Small intestine (tissue), 7 donors: ENCODE measurements around the gene TMED4. TPM values are rescaled to one million over a fixed set of nuclear protein-coding genes. Genes with fewer than 3 reads are reported as not detected.

ENCODE experiments used
- DNase-seq, 2 donors: peaks; one replicate each; pipeline versions ENCODE4 v3.0.0 to v3.0.0-alpha.2; 2013
- FAIRE-seq: peaks from 2 replicates; lab custom pipeline; 2012; peaks lifted over from hg19 to GRCh38; lab: Jason Lieb, UNC
- H3K27ac ChIP-seq, 3 donors: one replicate each; pipeline ENCODE4 v1.5.1; 2013; ENCODE audit warnings: low read length in 2 of 3, mild to moderate bottlenecking in 2 of 3, control low read depth in 1 of 3, inconsistent platforms in 1 of 3, low read depth in 1 of 3, moderate library complexity in 1 of 3
- H3K27me3 ChIP-seq, 3 donors: one replicate each; pipeline ENCODE4 v1.6.1; 2013; ENCODE audit warnings: low read length in 3 of 3, inconsistent platforms in 1 of 3; ENCODE audit not compliant: control insufficient read depth in 3 of 3, insufficient read depth in 3 of 3
- H3K36me3 ChIP-seq, 3 donors: one replicate each; pipeline ENCODE4 v1.6.1; 2013; ENCODE audit warnings: low read length in 3 of 3, inconsistent platforms in 1 of 3, low read depth in 1 of 3, mild to moderate bottlenecking in 1 of 3, moderate library complexity in 1 of 3; ENCODE audit not compliant: control insufficient read depth in 3 of 3, insufficient read depth in 2 of 3
- H3K4me1 ChIP-seq, 3 donors: one replicate each; pipeline ENCODE4 v1.6.1; 2013; ENCODE audit warnings: low read length in 2 of 3, inconsistent platforms in 1 of 3, low read depth in 1 of 3, mild to moderate bottlenecking in 1 of 3, moderate library complexity in 1 of 3; ENCODE audit not compliant: control insufficient read depth in 3 of 3, insufficient read depth in 2 of 3
- H3K4me3 ChIP-seq, 3 donors: one replicate each; pipeline ENCODE4 v1.5.1; 2013; ENCODE audit warnings: low read length in 3 of 3, control low read depth in 1 of 3, inconsistent platforms in 1 of 3, low read depth in 1 of 3, mild to moderate bottlenecking in 1 of 3, moderate library complexity in 1 of 3
- H3K9me3 ChIP-seq, 2 donors: one replicate each; pipeline ENCODE4 v1.6.1; 2013; ENCODE audit warnings: low read depth in 1 of 2, low read length in 1 of 2; ENCODE audit not compliant: control insufficient read depth in 2 of 2, insufficient read depth in 1 of 2
- WGBS, 3 donors: extraction: QIAGEN DNeasy Blood & Tissue Kit; methylation state at CpG; one replicate each; pipeline ENCODE4 v1.1.7; 2013; 5-methylcytosine and 5-hydroxymethylcytosine counted together
- polyA plus RNA-seq, 4 donors: library from polyadenylated mRNA; stranded (reverse) in 3 of 4; unstranded in 1 of 4; fragments of 200-250 nt in 3 of 4; fragments of 120-200 nt in 1 of 4; gene quantifications; one replicate each; pipeline versions ENCODE4 v1.2.1 to v1.2.3, GENCODE V29; 2013
- donor health status: healthy with polysubstance abuse.
- donor health status: control.
- donor health status: control.
- donor health status: Bipolar disorder and iron deficiency.
- donor health status: healthy.

The TMED4 gene
- polyA plus RNA-seq, 4 donors = 64.8 to 166 (median 80.0) TPM

DNA sequence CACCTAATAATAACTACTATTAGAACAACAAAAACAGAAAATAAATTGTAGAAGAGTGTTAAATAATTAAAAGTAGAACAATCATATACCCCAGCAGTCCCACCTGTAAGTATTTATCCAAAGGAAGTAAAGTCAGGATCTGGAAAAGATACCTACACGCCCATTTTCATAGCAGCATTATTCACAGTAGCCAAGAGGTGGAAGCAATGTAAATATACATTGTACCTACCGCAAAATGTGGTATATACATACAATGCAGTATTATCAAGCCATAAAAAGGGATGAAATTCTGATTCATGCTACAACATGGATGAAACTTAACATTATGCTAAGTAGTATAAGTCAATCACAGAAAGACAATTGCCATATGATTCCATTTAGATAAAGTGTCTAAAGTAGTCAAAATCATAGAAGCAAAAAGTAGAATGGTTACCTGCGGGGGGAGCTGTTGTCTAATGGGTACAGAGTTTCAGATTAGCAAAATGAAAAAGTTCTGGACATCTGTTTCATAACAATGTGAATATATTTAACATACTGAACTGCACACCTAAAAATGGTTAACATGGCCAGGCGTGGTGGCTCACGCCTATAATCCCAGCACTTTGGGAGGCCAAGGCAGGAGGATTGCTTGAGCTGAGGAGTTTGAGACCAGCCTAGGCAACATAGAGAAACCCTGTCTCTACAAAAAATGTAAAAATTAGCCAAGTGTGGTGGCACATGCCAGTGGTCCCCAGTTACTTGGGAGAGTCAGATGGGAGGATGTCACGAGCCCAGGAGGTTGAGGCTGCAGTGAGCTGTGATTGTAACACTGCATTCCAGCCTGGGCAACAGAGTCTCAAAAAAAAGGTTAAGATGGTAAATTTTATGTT lies 6.0 kb upstream of the TMED4 start:
- FAIRE-seq (no peak), DNase-seq (peak; percentile 73 to 79)
- peaks cover 0 to 4% (median 0%) of the 10 kb centered on the region in 3 donors for H3K4me1 ChIP-seq
- no peaks in the 10 kb centered on the region for H3K9me3 ChIP-seq
- no peak overlapping the region for H3K4me3 ChIP-seq
- H3K36me3 ChIP-seq = no peaks in the 10 kb centered on the region
- H3K27ac ChIP-seq = no peak overlapping the region
- H3K27me3 ChIP-seq = no peaks in the 10 kb centered on the region
- WGBS, 3 donors = 10 to 22% (median 11%) methylated on average over 6 of the region's 6 CpGs

DNA sequence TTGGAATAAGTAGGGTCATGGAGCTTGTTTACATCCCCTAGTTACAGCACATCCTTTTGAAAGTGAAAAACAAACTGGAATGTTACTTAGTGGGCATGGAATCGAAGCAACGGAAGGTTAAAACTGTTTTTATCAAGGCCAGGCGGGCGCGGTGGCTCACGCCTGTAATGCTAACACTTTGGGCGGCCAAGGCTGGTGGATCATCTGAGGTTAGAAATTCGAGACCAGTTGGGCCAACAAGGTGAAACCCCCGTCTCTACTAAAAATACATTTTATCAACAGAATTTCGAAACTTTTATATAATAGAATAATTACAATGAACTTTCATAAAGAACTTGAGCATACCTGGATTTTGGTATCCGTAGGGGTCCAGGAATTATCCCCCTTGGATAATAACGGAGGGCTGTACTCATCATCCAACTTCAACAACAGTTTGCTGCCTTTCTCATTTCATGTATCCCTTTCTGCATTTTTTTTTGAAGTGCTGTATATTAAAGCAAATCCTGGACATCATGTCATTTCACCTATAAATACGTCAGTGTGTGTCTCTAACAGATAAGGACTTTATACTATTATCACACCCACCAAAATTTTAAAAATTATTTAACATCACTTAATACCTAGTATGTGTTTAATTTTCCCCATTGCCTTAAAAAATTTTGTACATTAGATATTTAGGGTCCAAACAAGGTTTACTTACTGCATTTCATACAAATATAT lies 1.3 kb upstream of the TMED4 start:
- Histone ChIP-seq H3K27me3 (no peaks in the 10 kb centered on the region), H3K27ac (peak overlapping the region; percentile 92 to 99 (median 99)), H3K9me3 (no peaks in the 10 kb centered on the region), H3K36me3 (peaks cover 0 to 30% (median 5%) of the 10 kb centered on the region in 3 donors), H3K4me1 (peaks cover 0 to 7% (median 0%) of the 10 kb centered on the region in 3 donors), H3K4me3 (peak overlapping the region in 2 of 3 donors; percentile 71 to 77)
- 70 to 86% (median 71%) methylated on average over 13 of the region's 13 CpGs for WGBS, 3 donors
- peak in 1 of 2 donors; percentile 24 for DNase-seq
- FAIRE-seq = no peak

DNA sequence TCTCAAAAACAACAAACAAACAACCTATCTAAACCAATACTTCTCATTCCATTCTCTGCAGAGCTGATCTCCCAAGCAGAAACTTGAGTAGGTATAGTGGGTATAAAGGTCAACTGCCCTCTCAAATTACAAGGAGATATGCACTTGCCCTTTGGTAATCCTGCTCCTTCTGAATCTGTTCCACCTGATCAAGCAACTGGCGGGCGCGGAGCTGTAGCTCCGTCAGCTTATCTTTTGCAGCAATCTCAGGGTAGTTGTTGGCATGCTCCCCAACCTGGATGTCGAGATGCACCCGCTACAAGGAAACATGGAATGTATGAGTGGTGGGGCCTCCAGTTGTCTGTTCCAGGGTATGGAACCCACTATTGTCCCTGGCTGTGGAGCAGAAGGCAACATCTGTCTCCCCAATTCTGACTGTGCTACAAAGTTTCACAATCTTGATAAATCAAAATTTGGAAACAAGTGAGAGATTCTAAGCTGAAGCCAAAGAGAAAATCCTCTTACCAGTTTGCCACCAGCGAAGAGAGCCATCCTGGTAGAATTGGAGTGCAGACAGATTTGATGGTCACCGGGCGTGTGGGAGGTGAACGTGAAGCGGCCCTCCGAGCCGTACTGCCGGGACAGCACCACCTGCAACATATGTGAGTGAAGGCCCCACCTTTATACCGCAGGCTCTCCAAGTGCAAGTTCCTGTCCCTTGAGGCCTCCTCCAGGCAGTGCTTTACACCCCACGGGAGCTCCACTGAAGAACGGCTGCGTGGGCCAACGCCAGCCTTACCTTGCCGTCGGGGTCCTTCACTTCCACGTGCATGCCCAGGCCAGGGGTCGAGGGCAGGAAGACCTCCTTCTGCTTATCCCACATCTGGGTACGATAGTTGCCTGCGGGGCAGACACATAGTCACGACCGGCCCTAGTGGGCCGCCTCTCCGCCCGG lies 819 bp downstream of the TMED4 start:
- Histone ChIP-seq H3K4me1 (peaks cover 0 to 8% (median 0%) of the 10 kb centered on the region in 3 donors), H3K9me3 (no peaks in the 10 kb centered on the region), H3K36me3 (peaks cover 0 to 41% (median 5%) of the 10 kb centered on the region in 3 donors), H3K4me3 (peak overlapping the region; percentile 71 to 86 (median 78)), H3K27ac (peak overlapping the region; percentile 92 to 95 (median 95)), H3K27me3 (no peaks in the 10 kb centered on the region)
- 5 to 13% (median 9%) methylated on average over 29 to 30 of the region's 30 CpGs for WGBS, 3 donors
- DNase-seq (peak; percentile 83 to 92), FAIRE-seq (no peak)

DNA sequence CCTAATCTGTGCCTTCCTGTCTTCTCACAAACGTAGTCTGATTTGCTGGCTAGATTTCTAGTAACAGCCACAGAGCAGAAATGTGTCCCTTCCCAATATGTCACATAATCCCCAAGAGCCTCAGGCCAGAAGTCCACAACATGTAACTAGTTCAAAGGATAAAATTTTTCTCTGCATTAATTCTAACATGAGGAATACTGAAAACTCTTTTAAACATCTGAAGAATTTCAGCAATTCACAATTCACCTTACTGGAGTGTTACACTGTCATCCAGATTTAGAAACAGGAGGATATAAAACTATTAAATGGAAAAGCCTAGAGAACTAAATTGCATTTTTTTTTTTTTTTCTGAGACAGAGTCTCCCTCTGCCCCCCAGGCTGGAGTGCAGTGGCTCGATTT lies 5.8 kb downstream of the TMED4 start:
- 75 to 77% (median 76%) methylated on average over 2 of the region's 2 CpGs for WGBS, 3 donors
- Histone ChIP-seq H3K36me3 (peaks cover 2 to 59% (median 7%) of the 10 kb centered on the region in 3 donors), H3K27ac (no peak overlapping the region), H3K27me3 (no peaks in the 10 kb centered on the region), H3K4me1 (peaks cover 2 to 18% (median 4%) of the 10 kb centered on the region in 3 donors), H3K9me3 (no peaks in the 10 kb centered on the region), H3K4me3 (no peak overlapping the region)
- DNase-seq (no peak), FAIRE-seq (no peak)

DNA sequence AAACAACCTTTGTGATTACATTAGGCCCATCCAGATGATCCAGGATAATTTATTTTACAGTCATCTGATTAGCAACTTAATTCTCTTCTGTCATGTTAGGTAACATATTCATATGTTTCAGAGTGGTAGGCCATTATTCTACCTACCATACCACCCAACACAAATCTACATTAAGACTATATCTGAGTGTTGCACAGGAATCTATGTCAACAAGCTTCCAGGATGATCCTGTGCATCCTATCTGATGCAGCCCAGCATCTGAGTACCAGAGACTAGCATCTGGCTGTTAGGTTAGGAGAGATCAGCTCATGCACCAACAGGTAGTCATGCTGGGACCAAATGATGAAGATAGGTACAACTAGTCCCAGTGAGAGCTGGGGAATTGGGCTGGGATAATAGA lies 7.0 kb downstream of the TMED4 start:
- H3K36me3 ChIP-seq = peaks cover 5 to 60% (median 14%) of the 10 kb centered on the region in 3 donors
- H3K9me3 ChIP-seq = no peaks in the 10 kb centered on the region
- FAIRE-seq (no peak), DNase-seq (no peak)
- no peak overlapping the region for H3K27ac ChIP-seq
- H3K4me1 ChIP-seq = peaks cover 2 to 15% (median 4%) of the 10 kb centered on the region in 3 donors
- no peaks in the 10 kb centered on the region for H3K27me3 ChIP-seq
- H3K4me3 ChIP-seq = peak overlapping the region in 1 of 3 donors; percentile 90

DNA sequence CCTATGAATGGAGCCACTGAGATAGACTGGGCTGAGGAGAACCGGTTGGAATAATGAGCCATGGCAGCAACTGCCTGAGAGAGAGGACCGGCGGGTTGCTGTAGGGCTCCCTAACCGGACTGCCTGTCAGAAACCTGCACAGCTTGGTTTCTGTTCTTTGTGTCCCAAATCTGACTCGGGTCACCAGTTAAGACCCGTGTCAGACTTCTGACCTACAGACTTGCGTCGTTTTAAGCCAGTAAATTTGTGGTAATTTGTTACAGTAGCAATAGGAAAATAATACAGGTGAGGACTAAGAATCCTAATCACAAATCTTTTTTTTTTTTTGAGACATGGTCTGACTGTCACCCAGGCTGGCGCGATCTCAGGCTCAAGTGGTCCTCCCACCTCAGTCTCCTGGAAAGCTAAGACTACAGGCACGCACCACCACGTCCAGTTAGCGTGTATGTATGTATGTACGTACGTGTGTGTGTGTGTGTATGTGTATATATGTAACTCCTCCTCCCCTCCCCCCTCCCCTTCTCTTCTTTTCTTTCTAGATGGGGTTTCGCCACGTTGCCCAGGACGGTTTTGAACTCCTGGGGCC lies 7.7 kb downstream of the TMED4 start:
- FAIRE-seq = no peak

DNA sequence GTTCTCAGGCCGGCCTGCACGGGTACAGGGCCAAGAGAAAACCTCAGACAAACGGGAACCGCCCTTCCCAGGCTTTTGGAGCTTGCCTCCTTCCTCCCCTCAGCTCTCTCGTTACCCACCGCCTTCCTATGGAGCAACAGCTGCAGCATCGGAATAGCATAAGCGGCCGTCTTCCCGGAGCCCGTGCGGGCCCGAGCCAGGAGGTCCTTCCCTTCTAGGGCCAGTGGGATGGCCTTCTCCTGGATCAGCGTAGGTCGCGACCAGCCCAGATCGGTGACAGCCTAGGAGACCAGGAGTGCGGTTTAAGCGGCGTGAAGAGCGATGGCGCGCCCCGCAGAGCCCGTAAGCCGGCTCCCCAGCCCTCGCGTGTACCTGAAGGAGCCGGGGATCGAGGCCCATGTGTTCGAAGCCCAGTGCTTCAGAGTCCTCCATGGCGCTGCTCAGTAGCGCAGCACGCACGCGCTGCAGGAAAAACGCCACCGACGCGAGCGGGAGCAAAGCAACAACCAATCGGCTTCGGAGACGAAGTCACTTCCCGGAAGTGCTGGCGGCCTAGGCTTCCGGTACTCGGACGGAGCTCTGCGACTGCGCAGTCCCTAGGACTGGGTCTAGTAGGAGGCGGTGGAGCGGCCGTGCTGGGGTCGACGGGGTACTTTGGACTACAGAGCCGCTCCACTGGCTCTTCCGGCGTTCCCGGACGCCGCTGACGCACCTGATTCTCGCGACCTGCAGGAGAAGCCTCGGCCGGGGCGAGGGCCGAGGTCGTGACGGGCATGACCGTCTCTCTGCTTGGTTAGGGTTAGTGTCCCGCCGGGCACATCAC lies 8.4 kb downstream of the TMED4 start, which contains the start of gene DDX56:
TSS of gene DDX56 (minus strand) at position 445 of the 823 bp plus-strand sequence. CDS start at position 432, 13 bp downstream.
- DNase-seq (peak; percentile 97), FAIRE-seq (no peak)
- H3K9me3 ChIP-seq = no peaks in the 10 kb centered on the region
- peaks cover 16 to 63% (median 18%) of the 10 kb centered on the region in 3 donors for H3K36me3 ChIP-seq
- H3K27ac ChIP-seq = peak within 1 kb of the TSS; percentile 85 to 94 (median 90)
- peak within 1 kb of the TSS; percentile 76 to 90 (median 82) for H3K4me3 ChIP-seq
- H3K4me1 ChIP-seq = peaks cover 2 to 14% (median 4%) of the 10 kb centered on the region in 3 donors
- 0% methylated on average over 71 to 74 of the region's 74 CpGs for WGBS, 3 donors
- no peaks in the 10 kb centered on the region for H3K27me3 ChIP-seq

More for the DNA sequence above, 7.7 kb downstream of the TMED4 start:
- WGBS, 3 donors = 18 to 28% (median 22%) methylated on average over 18 of the region's 18 CpGs
- Histone ChIP-seq H3K4me3 (peak overlapping the region; percentile 67 to 90 (median 82)), H3K9me3 (no peaks in the 10 kb centered on the region), H3K4me1 (peaks cover 2 to 14% (median 4%) of the 10 kb centered on the region in 3 donors), H3K27ac (peak overlapping the region; percentile 85 to 94 (median 90)), H3K27me3 (no peaks in the 10 kb centered on the region), H3K36me3 (peaks cover 9 to 62% (median 16%) of the 10 kb centered on the region in 3 donors)
- DNase-seq = peak in 1 of 2 donors; percentile 13
